ENCODE results near the gene SMARCD3.

DNA sequence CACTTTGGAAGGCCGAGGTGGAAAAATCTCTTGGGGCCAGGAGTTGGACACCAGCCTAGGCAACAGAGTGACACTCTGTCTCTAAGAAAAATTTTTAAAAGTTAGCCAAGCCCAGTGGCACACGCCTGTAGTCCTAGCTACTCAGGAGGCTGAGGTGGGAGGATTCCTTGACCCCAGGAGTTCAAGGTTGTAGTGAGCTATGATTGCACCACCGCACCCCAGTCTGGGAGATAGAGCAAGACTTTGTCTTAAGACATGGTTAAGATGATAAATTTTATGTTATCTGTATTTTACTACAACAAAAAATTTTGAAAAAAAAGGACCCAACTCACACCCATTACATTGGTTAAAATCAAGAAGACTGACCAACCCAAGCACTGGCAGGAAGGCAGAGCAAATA lies 44.4 kb upstream of the SMARCD3 start:
- no peak for TF ChIP-seq POLR2A (IDR thresholded peaks at IDR 0.05)
- TF ChIP-seq, protein P1, sequence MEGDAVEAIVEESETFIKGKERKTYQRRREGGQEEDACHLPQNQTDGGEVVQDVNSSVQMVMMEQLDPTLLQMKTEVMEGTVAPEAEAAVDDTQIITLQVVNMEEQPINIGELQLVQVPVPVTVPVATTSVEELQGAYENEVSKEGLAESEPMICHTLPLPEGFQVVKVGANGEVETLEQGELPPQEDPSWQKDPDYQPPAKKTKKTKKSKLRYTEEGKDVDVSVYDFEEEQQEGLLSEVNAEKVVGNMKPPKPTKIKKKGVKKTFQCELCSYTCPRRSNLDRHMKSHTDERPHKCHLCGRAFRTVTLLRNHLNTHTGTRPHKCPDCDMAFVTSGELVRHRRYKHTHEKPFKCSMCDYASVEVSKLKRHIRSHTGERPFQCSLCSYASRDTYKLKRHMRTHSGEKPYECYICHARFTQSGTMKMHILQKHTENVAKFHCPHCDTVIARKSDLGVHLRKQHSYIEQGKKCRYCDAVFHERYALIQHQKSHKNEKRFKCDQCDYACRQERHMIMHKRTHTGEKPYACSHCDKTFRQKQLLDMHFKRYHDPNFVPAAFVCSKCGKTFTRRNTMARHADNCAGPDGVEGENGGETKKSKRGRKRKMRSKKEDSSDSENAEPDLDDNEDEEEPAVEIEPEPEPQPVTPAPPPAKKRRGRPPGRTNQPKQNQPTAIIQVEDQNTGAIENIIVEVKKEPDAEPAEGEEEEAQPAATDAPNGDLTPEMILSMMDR (IDR thresholded peaks at IDR 0.05): no peak
